Thymus (tissue), 11 donors: Measurements from ENCODE around the gene PA2G4. TPM values are rescaled to one million over a fixed set of nuclear protein-coding genes. Genes with fewer than 3 reads are reported as not detected.

ENCODE experiments used
- DNase-seq, 9 donors: peaks; one replicate each; pipeline ENCODE4 v3.0.0-alpha.2; 2013; ENCODE audit warnings: low spot score in 9 of 9, low read depth in 6 of 9, missing footprints in 1 of 9
- H3K27ac ChIP-seq, 2 donors: one replicate each; pipeline ENCODE4 v1.5.1; 2013; ENCODE audit warnings: control low read depth in 1 of 2, low read depth in 1 of 2, low read length in 1 of 2, mild to moderate bottlenecking in 1 of 2, moderate library complexity in 1 of 2
- H3K27me3 ChIP-seq, 2 donors: one replicate each; pipeline ENCODE4 v1.5.1; 2013; ENCODE audit warnings: low read length in 1 of 2; ENCODE audit not compliant: control insufficient read depth in 2 of 2, insufficient read depth in 1 of 2
- H3K36me3 ChIP-seq, 2 donors: one replicate each; pipeline ENCODE4 v1.5.1; 2013; ENCODE audit warnings: low read length in 1 of 2, mild to moderate bottlenecking in 1 of 2, moderate library complexity in 1 of 2; ENCODE audit not compliant: control insufficient read depth in 2 of 2, insufficient read depth in 2 of 2
- H3K4me1 ChIP-seq, 2 donors: one replicate each; pipeline ENCODE4 v1.5.1; 2013; ENCODE audit warnings: low read length in 2 of 2; ENCODE audit not compliant: control insufficient read depth in 2 of 2, insufficient read depth in 2 of 2
- H3K4me3 ChIP-seq, 2 donors: one replicate each; pipeline ENCODE4 v1.5.1; 2013; ENCODE audit warnings: low read length in 2 of 2, control low read depth in 1 of 2, mild to moderate bottlenecking in 1 of 2
- H3K9me3 ChIP-seq, 2 donors: one replicate each; pipeline ENCODE4 v1.5.1; 2013; ENCODE audit warnings: low read length in 1 of 2, mild to moderate bottlenecking in 1 of 2; ENCODE audit not compliant: control insufficient read depth in 2 of 2, insufficient read depth in 1 of 2
- WGBS: extraction: QIAGEN DNeasy Blood & Tissue Kit; methylation state at CpG from one replicate; pipeline ENCODE4 v1.1.7; 2013; 5-methylcytosine and 5-hydroxymethylcytosine counted together
- polyA plus RNA-seq: library from polyadenylated mRNA; stranded (reverse); fragments of 200-250 nt; gene quantifications from one replicate; pipeline ENCODE4 v1.2.3, GENCODE V29; 2013
- total RNA-seq: library from RNA; stranded (reverse); fragments of 120-200 nt; gene quantifications from one replicate; pipeline ENCODE4 v1.2.4, GENCODE V29; 2013
- donor health status: healthy.

The PA2G4 gene
- total and polyA plus RNA-seq, 2 donors: 67.9 to 170 TPM

DNA sequence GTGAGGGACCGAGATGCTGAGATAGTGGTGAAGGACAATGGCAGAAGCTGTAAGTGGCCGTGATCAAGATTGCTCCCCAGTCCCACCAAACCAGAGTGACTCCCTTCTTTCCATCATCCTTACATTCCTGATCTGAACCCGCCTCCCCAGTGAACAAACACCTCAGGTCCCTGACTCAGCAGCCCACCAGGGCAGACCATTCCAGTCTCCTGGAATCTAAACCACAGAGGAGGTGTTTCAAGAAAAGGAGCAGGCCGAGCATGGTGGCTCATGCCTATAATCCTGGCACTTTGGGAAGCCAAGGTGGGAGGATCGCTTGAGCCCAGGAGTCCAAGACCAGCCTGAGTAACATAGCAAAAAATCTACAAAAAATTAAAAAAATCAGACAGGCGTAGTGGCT, 17.8 kb upstream of the PA2G4 start:
- Histone ChIP-seq H3K4me1 (no peaks in the 10 kb centered on the region), H3K36me3 (no peaks in the 10 kb centered on the region), H3K4me3 (no peak overlapping the region), H3K27me3 (peaks cover 0 to 32% of the 10 kb centered on the region in 2 donors), H3K27ac (no peak overlapping the region), H3K9me3 (no peaks in the 10 kb centered on the region)
- whole genome bisulfite sequencing: 93% methylated on average over 6 of the region's 6 CpGs
- no peak for DNase-seq

DNA sequence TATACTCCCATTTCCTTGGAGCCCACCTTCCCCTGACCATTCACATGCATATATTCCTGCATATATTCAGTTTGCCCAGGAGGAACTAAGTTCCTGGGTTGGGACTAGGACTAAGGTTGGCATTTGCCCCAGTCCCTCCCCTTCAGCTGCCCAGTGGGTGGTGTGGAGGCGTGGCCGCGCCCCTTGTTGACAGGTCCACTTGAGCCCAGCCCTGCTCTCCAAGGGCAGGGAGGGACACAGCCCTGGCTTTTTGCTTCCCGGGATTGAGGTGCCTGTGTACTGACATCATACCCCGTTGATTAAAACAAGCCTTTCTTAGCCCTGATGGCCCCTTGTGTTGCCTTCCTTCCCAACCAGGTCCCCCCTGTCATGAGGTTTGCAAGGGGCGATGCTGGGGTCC, 17.1 kb upstream of the PA2G4 start:
- Histone ChIP-seq H3K36me3 (no peaks in the 10 kb centered on the region), H3K27me3 (peaks cover 0 to 26% of the 10 kb centered on the region in 2 donors), H3K4me3 (no peak overlapping the region), H3K9me3 (no peaks in the 10 kb centered on the region), H3K27ac (no peak overlapping the region), H3K4me1 (no peaks in the 10 kb centered on the region)
- 97% methylated on average over 6 of the region's 6 CpGs for WGBS
- no peak for DNase-seq

DNA sequence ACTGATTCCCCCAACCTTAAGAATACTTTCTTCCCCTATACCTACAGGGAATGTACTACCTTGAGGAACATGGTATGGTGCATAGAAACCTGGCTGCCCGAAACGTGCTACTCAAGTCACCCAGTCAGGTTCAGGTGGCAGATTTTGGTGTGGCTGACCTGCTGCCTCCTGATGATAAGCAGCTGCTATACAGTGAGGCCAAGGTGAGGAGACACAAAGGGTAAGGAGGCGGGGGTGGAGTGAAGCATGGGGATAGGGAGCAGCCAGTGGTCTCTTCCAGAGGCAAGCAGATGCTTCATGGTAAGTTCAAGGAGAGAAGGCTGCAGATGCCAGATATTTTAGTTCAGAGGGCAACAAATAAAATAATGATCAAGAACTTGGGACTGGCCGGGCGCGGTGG, 6.6 kb upstream of the PA2G4 start:
- H3K9me3 ChIP-seq: no peaks in the 10 kb centered on the region
- no peak for DNase-seq
- no peaks in the 10 kb centered on the region for H3K36me3 ChIP-seq
- H3K4me1 ChIP-seq: peaks cover 3 to 6% of the 10 kb centered on the region in 2 donors
- H3K27me3 ChIP-seq: peaks cover 2 to 14% of the 10 kb centered on the region in 2 donors
- 95% methylated on average over 6 of the region's 6 CpGs for WGBS
- no peak overlapping the region for H3K4me3 ChIP-seq
- H3K27ac ChIP-seq: no peak overlapping the region

DNA sequence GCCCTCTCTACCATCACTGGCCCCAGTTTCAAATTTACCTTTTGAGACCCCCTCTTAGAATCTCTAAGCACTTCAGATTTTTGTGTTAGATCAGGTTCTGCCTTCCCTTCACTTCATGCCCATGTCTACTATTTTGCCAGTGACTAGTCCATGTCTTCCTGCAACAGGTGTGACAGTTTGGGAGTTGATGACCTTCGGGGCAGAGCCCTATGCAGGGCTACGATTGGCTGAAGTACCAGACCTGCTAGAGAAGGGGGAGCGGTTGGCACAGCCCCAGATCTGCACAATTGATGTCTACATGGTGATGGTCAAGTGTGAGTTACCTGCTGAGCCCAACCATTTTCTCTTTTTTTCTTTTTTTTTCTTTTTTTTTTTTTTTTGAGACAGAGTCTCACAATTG, 5.8 kb upstream of the PA2G4 start:
- peaks cover 2 to 11% of the 10 kb centered on the region in 2 donors for H3K27me3 ChIP-seq
- H3K27ac ChIP-seq: no peak overlapping the region
- H3K4me1 ChIP-seq: peaks cover 9 to 15% of the 10 kb centered on the region in 2 donors
- no peaks in the 10 kb centered on the region for H3K9me3 ChIP-seq
- H3K36me3 ChIP-seq: no peaks in the 10 kb centered on the region
- 94% methylated on average over 3 of the region's 3 CpGs for WGBS
- H3K4me3 ChIP-seq: no peak overlapping the region
- no peak for DNase-seq

DNA sequence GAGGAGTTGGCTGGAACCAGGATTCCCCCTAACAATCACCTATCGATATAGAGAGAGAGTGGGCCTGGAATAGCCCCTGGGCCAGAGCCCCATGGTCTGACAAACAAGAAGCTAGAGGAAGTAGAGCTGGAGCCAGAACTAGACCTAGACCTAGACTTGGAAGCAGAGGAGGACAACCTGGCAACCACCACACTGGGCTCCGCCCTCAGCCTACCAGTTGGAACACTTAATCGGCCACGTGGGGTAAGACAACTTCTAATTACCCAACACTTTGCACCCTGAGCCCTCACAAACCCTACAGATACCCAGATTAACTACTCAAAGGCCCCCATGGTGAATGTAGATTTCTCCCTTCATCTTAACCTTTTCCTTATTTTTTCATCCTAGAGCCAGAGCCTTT, 4.6 kb upstream of the PA2G4 start:
- Histone ChIP-seq H3K27me3 (peaks cover 2 to 11% of the 10 kb centered on the region in 2 donors), H3K4me1 (peaks cover 9 to 17% of the 10 kb centered on the region in 2 donors), H3K9me3 (peaks cover 0 to 5% of the 10 kb centered on the region in 2 donors), H3K27ac (no peak overlapping the region), H3K36me3 (no peaks in the 10 kb centered on the region), H3K4me3 (no peak overlapping the region)
- no peak for DNase-seq
- WGBS: over 99% methylated on average over 4 of the region's 4 CpGs

DNA sequence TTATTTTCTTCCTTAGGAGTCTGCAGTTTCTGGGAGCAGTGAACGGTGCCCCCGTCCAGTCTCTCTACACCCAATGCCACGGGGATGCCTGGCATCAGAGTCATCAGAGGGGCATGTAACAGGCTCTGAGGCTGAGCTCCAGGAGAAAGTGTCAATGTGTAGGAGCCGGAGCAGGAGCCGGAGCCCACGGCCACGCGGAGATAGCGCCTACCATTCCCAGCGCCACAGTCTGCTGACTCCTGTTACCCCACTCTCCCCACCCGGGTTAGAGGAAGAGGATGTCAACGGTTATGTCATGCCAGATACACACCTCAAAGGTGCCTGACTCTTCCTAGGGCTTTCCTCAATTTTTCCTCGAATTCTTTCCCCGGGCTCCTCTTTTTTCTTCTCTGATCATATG, 3.3 kb upstream of the PA2G4 start:
- H3K27me3 ChIP-seq: peaks cover 0 to 11% of the 10 kb centered on the region in 2 donors
- WGBS: 95% methylated on average over 14 of the region's 14 CpGs
- no peak overlapping the region for H3K4me3 ChIP-seq
- DNase-seq: no peak
- H3K9me3 ChIP-seq: peaks cover 0 to 5% of the 10 kb centered on the region in 2 donors
- peaks cover 14 to 30% of the 10 kb centered on the region in 2 donors for H3K4me1 ChIP-seq
- no peaks in the 10 kb centered on the region for H3K36me3 ChIP-seq
- no peak overlapping the region for H3K27ac ChIP-seq

DNA sequence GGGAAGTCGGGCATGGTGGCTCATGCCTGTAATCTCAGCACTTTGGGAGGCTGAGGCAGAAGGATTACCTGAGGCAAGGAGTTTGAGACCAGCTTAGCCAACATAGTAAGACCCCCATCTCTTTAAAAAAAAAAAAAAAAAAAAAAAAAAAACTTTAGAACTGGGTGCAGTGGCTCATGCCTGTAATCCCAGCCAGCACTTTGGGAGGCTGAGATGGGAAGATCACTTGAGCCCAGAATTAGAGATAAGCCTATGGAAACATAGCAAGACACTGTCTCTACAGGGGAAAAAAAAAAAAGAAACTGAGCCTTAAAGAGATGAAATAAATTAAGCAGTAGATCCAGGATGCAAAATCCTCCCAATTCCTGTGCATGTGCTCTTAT, 1.7 kb upstream of the PA2G4 start:
- 100% methylated on average over 1 of the region's 1 CpG for WGBS
- no peak overlapping the region for H3K4me3 ChIP-seq
- peaks cover 15 to 37% of the 10 kb centered on the region in 2 donors for H3K4me1 ChIP-seq

DNA sequence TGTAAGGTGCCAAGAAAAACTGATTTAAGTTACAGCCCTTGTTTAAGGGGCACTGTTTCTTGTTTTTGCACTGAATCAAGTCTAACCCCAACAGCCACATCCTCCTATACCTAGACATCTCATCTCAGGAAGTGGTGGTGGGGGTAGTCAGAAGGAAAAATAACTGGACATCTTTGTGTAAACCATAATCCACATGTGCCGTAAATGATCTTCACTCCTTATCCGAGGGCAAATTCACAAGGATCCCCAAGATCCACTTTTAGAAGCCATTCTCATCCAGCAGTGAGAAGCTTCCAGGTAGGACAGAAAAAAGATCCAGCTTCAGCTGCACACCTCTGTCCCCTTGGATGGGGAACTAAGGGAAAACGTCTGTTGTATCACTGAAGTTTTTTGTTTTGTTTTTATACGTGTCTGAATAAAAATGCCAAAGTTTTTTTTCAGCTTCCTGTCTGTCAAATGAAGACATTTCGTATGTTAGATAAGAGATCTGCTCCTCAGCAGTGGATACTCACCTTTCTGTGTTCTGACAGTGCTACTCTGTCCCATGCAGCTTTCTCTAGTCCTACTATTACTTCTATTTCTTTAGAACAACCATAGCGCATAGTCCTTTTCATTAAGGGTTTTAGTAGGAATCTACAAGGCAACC, 1.2 kb upstream of the PA2G4 start:
- Histone ChIP-seq H3K4me1 (peaks cover 15 to 37% of the 10 kb centered on the region in 2 donors), H3K9me3 (peaks cover 0 to 5% of the 10 kb centered on the region in 2 donors), H3K27ac (peak overlapping the region; percentile 78 to 86), H3K36me3 (peaks cover 9 to 21% of the 10 kb centered on the region in 2 donors), H3K4me3 (peak overlapping the region; percentile 84 to 90), H3K27me3 (no peaks in the 10 kb centered on the region)
- peak in 2 of 9 donors; percentile 21 to 56 for DNase-seq
- 42% methylated on average over 6 of the region's 6 CpGs for WGBS

More for the DNA sequence above, 1.7 kb upstream of the PA2G4 start:
- DNase-seq: no peak
- peak overlapping the region; percentile 56 to 78 for H3K27ac ChIP-seq
- no peaks in the 10 kb centered on the region for H3K27me3 ChIP-seq
- peaks cover 0 to 5% of the 10 kb centered on the region in 2 donors for H3K9me3 ChIP-seq
- H3K36me3 ChIP-seq: peaks cover 7 to 16% of the 10 kb centered on the region in 2 donors

DNA sequence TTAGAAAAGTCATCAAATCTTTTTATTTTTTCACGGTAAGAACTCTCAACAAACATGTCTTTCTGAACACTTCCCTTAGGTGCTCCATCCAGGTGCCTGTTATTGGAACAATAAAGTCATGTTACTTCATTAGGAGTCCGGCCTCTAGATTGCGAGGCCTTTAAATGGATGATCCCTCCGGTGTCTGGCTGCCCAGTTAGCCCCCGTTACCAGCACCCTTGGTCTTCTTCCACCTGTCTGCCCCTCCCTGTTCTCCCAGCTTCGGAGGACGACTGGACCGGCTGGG, 593 bp upstream of the PA2G4 start:
- 4% methylated on average over 8 of the region's 8 CpGs for WGBS
- peaks cover 15 to 37% of the 10 kb centered on the region in 2 donors for H3K4me1 ChIP-seq
- H3K27me3 ChIP-seq: no peaks in the 10 kb centered on the region
- H3K9me3 ChIP-seq: peaks cover 0 to 5% of the 10 kb centered on the region in 2 donors
- H3K4me3 ChIP-seq: peak overlapping the region; percentile 84 to 90
- peaks cover 9 to 26% of the 10 kb centered on the region in 2 donors for H3K36me3 ChIP-seq
- peak overlapping the region; percentile 78 to 93 for H3K27ac ChIP-seq
- DNase-seq: no peak
